ENCODE measurements around the gene THOC3.
A peak's percentile ranks its signal among the peaks of the same experiment; 100 is the strongest.
"Not testable (repeated sequence)": the region's sequence is repeated elsewhere in the genome, so short reads cannot be mapped to it uniquely, and the experiment has no call there.

THOC3 gene, protein sequence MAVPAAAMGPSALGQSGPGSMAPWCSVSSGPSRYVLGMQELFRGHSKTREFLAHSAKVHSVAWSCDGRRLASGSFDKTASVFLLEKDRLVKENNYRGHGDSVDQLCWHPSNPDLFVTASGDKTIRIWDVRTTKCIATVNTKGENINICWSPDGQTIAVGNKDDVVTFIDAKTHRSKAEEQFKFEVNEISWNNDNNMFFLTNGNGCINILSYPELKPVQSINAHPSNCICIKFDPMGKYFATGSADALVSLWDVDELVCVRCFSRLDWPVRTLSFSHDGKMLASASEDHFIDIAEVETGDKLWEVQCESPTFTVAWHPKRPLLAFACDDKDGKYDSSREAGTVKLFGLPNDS

DNA sequence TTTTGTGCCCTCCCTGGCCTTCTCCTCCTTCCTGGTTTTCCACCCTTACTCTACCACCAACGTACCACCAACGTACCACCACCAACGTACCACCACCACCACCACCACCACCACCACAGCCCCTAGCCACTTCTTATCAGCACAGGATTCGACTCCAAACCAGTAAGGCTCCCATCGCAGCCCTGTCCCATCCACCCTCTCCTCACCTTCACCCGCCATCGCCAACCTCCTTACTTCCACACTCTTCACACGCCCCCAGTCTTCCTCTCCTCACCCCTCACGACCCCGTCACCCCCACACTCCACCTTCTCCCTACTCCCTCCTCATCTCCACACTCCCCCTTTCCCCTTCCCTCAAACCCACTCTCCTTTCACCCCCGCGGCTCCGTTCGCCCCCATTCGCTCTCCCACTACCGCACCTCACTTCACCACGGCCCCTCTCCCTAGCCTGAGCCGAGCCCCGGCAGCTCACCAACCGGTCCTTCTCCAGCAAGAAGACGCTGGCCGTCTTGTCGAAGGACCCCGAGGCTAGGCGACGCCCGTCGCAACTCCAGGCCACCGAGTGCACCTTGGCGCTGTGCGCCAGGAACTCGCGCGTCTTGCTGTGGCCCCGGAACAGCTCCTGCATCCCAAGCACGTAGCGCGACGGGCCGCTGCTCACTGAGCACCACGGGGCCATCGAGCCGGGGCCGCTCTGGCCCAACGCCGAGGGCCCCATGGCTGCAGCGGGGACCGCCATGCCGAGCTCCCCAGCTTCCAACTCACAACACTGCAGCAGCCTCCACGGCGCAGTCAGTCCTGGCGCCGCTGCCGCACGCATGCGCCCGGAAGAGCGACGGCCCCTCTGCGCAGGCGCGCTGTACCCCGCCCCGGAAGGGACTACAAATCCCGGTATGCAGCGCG, at the start of gene THOC3:
Gene THOC3, minus strand, starts transcription at position 845 of the 902 bp plus-strand sequence. Its CDS starts 107 bp downstream, at position 738.
- DNase-seq (ENCODE audit: low spot score), result not testable (repeated sequence)

DNA sequence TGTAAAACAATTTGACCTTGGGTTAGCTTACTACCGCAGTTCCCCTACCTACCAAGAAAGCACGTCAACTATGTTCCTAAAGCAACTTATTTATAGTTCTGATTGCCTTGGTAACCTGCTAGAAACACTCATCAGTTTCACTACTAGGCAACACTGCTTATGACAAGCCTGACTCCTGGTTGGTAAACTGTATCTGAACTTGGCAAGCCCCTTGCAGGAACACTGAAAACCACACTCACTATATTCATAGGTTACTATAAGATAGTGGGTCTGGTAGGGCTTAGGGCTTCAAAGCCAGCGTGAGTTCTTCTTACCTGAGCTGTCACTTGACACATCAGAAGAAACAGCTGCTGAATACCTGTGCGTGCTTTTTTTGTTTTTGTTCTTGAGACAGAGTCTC, 49.2 kb upstream of the THOC3 start:
- DNase-seq (ENCODE audit: low spot score), result not testable (repeated sequence)

DNA sequence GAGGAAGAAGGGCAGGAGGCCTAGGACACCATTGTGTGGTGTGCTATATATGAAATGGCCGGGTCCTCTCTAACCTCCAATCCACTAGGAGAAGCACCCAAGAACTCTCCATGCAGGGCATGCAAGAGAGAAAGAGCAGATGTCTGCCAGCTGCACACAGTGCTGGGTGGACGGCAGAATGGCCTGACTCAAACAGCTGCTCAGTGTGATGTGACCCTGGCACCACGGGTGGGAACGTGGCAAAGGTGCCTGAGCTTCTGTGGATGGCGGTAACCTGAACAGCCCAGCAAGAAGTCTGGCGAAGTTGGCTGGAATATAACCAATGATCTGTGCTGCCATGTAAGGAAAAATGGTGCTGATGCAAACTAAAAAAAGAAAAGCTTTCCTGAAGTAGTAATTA, 46.2 kb upstream of the THOC3 start:
- DNase-seq (ENCODE audit: low spot score), result not testable (repeated sequence)

DNA sequence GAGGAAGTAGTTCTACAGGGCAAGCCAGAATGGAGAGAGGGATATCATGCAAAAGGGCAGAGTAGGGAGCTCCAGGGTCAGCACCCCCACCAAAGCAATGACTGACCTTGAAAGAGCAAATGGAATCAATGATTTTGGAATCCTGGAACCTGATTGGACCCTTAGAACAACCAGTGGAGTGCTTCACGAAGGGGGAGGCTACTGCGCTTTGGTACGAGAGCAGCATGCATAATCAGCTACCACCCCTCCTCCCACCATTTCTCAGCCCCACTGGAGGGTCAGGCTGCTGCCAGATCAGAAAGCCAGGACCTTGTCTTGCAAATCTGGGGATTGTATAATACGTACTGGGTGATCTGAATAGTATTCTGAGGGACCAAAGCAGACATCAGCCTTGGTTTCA, 43.0 kb upstream of the THOC3 start:
- DNase-seq (ENCODE audit: low spot score), result not testable (repeated sequence)

DNA sequence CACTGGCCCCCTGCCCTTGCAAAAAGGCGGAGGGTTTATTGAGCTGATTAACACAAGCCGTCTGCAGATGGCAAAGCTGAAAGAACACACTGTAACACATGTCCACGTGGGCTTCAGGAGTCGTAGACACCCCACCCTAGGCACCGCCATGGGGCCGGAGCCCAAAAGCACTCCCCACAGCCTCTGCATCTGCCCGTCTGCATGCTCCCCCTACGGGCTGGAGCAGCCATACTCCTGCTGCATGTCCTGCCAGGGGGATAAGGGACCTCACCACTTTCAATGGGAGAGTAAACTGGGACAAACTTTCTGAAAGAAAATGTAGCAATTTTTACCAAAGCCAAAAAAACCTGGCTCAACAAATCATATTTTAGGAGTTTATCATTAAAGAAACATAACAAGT, 42.1 kb upstream of the THOC3 start:
- not testable (repeated sequence) for DNase-seq (ENCODE audit: low spot score)

DNA sequence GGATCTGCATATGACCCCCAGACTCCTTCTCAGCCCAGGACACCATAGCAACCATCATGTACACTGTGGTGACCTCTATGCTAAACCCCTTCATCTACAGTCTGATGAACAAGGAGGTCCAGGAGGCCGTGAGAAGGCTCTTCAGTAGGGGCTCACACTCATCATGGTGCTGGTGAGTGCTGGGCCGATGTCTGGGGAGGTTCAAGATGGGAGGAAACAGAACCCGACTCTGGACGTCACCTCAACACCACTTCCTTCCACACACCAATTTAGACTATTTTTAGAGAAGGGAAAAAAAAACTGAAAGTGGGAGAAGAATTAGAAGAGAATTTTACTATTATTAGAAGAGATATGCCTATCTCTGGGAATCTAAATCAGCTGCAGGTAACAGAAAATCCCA, 39.1 kb upstream of the THOC3 start:
- DNase-seq (ENCODE audit: low spot score), result not testable (repeated sequence)

DNA sequence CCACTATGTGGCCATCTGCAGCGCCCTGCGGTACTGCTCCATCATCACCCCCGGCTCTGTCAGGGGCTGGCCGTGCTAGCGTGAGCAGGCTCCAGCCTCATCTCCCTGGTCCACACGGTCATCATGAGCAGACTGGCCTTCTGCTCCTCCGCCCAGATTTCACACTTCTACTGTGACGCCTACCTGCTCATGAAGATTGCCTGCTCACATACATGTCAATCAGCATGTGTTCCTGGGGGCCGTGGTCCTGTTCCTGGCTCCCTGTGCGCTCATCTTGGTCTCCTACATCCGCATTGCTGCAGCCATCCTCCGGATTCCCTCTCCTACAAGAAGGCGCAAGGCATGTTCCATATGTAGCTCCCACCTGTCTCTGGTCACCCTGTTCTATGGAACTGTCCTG, 38.7 kb upstream of the THOC3 start:
- peak; percentile 0 for DNase-seq (ENCODE audit: low spot score)

DNA sequence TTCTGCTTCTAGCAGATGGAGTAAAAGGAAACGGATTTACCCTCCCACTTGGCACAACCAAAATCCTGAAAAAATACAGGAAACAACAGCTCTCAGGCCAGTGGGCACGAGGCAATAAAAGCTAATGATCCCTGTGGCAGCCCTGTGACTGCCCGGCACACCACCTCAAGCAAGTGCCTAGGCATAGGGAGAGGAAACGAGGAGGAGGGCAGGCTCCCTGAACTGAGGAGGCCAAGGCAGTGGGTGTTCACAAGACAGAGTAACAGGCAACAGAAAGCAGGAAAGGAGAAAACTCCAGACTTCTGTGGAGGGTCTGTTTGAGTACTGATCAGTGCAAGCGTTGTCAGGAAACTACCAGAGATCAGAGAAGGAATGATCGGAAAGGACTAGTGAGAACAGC, 29.9 kb upstream of the THOC3 start:
- DNase-seq (ENCODE audit: low spot score), result not testable (repeated sequence)

DNA sequence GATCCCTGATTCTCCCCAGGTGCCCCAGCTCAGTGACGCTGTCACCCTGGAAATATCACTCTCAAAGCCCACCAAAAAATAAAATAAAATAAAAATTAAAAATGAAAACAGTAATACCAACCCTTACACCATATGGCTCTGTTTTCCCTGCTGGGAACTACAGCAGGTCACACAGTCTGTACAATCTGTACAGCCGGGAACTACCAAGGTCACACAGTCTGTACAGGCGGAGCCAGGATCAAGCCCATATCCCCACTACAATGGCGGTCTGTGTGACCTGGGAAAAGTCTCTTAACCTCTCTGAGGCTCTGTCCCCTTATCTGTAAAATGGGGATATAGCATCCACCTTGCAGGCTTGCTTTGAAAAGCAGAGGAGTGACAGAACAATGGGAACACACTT, 29.4 kb upstream of the THOC3 start:
- DNase-seq (ENCODE audit: low spot score), result not testable (repeated sequence)

DNA sequence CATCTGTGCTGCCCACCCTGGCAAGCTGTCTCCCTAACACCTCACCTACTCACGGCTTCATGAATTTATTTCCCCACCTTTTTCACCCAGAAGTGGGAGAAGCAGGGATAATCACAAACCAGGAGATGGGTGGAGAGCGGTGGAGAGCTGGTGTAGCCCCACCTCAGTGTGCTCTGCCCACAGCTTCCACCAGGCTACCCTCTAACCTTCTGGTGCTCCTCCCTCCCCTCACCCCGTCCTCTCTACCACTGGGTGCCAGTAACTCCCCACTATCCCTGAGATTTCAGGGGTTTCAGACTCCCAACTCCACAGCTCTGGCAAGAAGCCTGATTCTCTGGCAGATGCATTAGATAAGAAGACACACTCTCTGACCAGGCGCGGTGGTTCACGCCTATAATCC, 28.7 kb upstream of the THOC3 start:
- not testable (repeated sequence) for DNase-seq (ENCODE audit: low spot score)

DNA sequence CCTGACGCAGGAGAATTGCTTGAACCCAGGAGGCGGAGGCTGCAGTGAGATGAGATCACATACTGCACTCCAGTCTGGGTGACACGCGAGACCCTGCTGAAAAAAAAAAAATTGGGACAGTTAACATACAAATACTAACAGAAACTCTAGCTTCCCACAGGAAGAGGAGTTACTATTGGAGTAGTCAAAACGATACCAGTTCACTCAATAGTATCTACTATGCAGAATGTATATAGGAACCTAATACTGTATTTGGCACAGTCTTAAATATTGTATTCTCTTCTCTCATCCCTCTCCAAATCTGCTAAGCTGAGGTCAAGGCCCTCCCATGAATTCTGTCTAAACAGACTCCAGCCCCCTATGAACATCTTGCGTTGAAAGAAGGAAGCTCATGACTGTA, 27.4 kb upstream of the THOC3 start:
- not testable (repeated sequence) for DNase-seq (ENCODE audit: low spot score)

DNA sequence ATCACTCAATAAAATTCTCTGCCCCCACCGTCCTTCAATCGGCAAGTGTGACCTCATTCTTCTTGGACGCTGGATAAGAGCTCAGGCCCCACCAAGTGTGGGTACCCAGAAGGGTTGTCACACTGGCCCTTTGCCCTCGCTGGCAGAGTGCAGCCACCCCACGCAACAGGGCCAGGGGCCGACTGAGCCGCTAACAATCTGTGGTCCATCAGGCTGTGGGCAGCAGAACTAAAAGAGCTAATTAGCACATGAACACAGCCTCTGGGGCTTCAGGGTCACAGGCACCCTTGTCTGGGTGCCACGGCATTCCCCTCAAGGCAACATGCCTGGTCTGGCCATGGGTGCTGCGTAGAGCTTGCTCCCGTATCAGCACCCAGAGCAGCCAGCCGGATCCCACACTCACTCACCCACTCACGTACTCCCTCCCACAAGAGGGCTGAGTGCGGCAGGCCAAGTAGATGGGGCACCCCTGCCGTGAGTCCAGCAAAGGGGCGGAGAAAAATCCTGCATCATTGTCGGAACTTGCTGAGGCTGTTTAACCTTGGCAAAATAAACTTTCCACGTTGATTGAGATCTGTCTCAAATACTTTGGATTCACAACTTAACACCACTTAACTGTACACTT, 11.4 kb upstream of the THOC3 start:
- DNase-seq (ENCODE audit: low spot score), result not testable (repeated sequence)

DNA sequence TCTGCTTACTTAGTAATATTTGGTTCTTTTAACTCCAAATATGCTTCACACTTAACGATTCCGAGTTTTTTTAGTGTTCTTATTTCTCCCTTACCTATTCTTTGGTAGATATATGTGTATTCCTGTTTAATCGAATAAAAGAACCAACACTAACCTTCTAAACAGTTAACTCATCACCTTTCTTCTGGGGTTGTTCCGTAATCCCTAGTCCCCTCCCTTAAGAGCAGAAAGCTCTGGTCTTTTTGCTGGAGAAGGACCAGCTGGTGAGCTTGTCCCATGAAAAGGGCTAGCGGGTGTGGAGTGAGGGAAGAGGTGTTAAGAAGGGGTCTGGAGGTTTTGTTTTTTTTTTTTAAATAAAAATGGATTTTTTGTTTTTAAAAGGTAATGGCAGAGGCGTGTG, 266 bp upstream of the THOC3 start:
- DNase-seq (ENCODE audit: low spot score), result not testable (repeated sequence)

DNA sequence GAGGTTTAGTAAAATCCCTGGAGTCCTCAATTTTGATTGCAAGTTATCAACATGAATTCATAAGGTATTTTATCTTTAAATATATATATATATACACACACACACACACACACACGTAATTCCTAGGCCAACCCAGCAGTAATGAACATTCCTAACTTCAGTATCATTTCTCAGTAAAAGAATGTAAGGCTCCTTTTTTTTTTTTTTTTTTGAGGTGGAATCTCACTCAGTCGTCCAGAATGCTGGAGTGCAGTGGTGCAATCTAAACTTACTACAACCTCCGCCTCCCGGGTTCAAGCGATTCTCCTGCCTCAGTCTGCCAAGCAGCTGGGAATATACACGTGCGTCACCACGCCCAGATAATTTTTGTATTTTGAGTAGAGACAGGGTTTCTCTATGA, 5.8 kb downstream of the THOC3 start:
- DNase-seq (ENCODE audit: low spot score), result not testable (repeated sequence)

DNA sequence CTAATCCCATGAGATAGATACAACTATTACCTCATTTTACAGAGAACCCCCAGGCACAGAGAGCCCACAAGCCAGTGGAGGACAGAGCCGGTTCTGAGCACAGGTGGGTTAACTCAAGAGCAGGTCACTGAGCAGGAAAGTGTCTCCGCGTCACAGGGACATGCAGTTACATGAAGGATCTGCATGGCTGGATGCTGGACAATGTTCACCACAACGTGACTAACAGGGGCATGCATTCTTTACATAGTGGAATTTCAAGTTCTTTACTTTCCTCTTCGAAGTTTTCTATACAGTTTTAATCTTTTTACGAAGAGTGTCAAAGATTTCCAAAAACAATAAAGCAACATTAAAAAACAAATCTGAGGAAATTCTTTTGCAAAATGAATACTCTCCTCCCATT, 7.9 kb downstream of the THOC3 start:
- DNase-seq (ENCODE audit: low spot score), result not testable (repeated sequence)

DNA sequence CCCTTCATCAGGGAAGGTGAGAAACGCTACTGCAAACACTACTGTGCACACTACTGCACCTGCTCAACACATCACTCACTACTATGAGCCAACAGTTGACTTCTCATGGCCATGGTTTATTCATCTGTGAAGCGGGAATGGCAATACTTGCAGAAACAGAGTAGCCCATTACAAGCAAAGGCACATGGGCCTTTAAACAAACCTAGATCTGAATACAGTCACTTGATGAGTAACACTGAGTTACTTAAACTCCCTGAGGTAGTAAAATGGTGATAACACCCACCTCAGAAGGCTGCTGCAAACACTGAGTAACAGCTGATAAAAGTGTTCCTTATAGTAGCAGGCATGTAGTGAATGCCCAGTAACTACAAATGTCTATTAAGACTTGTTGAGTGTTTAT, 9.6 kb downstream of the THOC3 start:
- not testable (repeated sequence) for DNase-seq (ENCODE audit: low spot score)

DNA sequence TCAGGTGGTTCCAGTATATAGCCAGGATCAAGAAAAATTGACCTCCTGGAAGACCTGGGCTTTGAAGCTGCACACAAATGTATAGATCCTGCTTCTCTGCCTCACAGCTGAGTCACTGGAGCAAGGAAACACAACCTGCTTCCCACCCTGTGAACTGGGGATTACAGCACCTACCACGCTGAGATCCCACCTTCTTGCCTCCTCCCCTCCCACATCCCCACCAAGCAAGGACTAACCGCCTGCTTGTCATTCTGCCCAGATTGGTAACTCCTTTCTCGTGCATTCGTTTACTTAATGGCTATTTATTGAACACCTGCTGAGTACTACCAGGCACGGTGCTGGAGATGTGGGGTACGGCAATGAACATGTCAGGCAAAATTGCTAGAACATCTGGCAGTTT, 14.0 kb downstream of the THOC3 start:
- DNase-seq (ENCODE audit: low spot score), result not testable (repeated sequence)

DNA sequence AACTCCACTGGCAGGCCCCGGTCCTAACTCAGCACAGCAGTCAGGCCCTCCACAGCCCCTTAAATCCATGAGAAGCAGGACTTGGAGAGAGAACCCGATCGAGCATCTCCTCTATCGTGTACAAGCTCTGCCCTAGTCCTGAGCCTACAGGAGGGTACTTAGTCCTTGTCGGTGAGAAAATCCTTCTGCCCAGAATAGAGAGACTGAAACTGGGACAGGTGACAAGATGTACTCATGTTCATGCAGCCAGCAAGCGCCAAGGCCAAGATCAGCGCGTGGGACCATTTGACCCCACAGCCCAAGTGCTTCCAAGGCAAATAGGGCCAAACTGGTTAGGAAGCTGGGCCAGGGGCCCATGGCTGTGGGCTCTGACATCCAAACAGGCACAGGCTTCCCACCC, 15.3 kb downstream of the THOC3 start:
- not testable (repeated sequence) for DNase-seq (ENCODE audit: low spot score)

DNA sequence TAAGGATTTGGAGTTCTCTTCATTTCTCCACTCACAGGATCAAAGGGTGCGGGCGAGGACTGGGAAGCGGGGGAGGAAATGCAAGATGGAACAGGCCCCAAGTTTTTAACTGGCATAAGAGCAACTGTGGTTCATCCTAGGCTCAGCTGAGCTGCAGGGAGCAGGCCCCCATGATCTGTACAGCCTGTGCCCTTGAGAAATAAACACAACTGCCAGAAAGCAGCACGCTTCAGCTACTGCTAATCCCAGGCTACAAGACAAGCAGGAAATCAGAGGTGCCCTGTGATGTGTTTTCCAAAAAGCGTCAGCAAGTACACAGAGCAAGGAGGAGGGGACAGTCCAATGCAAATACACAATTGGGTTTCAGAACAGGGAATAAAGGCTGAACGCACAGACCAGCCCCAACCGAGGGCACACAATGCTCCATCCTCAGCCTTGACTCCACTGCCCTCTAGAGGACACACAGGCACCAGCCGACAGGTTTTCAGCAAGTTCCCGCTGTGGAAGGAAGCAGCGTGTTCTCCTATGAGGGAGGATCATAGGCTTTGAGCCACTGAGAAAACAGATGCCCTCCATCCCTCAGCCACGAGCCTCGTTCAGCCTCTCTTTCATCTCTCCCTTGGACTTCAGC, 16.7 kb downstream of the THOC3 start:
- not testable (repeated sequence) for DNase-seq (ENCODE audit: low spot score)

DNA sequence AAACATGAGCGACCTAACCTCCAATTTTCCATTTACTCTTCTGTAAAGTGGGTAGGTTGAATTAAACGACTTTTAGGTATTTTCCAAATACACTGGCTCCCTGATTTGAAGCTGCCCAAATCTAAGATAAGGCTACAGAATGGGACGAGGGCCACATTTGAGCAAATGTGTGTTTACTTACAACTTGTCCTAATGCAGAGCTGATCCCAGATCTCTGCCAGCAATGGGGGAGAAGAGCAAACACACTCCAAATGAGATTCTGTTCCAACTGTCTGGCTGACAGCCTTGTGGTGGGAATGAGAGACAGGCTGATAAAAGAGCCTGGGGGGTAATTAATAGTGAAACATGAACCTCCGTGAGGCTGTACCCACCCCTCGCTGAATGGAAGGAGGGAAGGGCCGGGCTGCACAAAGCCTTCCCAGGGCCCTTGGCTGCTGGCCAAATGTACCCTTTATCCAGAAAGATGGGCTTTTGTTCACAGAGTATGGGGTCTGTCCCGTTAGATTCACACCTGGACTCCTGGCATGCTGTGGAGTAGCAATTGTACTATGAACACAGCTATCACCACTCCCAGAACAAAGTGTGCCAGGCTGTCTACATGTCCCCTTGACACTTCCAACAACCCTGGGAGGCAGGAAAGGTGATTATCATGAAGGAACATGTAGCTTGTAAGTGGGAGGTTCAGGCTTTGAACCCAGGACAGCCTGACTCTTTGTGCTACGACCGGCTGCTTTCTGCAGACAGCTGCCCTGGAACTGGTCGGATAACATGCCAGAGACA, 19.6 kb downstream of the THOC3 start:
- not testable (repeated sequence) for DNase-seq (ENCODE audit: low spot score)

DNA sequence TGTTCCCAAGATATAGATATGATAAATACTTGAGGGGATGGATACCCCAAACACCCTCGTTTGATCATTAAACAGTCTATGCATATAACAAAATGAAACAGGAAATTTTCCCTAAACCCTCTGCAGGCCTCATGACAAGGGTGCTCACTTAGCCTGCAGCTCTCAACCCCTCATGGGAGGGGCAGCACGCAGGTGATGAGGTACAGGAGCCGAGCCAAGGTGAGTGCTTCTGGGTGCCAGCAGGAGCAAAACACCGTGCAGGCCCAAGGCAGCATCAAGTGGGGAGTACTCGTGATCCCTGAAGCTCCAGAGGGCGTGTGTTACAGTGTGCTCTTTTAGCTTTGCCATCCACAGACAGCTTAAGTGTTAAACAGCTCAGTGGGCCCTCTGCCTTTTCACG, 24.9 kb downstream of the THOC3 start:
- DNase-seq (ENCODE audit: low spot score), result not testable (repeated sequence)

Measured in AG20443 (cell line).